ENCODE data around the gene PRKRA. TPM values are rescaled to one million over a fixed set of nuclear protein-coding genes. Genes with fewer than 3 reads are reported as not detected.

PRKRA gene
- total and polyA plus RNA-seq, 11 donors = 35.2 to 64.3 (median 49.5) TPM

DNA sequence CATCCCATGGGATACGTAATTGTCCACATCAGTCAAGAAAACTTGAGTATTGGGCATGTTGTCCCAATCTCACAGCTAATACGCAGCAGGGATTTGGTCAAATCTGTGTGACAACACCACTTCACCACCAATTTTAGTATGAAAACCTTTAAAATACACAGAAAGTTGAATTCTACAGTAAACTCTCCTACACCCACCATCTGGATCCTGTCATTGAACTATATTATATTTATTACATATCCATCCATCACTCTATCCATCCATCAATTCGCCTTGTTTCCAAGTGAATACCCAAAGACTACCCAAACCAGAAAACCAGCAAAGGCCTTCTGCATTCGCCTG, 28.3 kb upstream of the PRKRA start:
- intact Hi-C loops (cut with DNase I) = loop anchor here in 5 of 10 donors (1.0 to 2.0 kb wide), 3 partner anchors 28 to 66 kb away; partner anchors contain the start of genes PJVK (in 4 of the 5) and PRKRA (in 4 of the 5)
- TF ChIP-seq, protein P1, sequence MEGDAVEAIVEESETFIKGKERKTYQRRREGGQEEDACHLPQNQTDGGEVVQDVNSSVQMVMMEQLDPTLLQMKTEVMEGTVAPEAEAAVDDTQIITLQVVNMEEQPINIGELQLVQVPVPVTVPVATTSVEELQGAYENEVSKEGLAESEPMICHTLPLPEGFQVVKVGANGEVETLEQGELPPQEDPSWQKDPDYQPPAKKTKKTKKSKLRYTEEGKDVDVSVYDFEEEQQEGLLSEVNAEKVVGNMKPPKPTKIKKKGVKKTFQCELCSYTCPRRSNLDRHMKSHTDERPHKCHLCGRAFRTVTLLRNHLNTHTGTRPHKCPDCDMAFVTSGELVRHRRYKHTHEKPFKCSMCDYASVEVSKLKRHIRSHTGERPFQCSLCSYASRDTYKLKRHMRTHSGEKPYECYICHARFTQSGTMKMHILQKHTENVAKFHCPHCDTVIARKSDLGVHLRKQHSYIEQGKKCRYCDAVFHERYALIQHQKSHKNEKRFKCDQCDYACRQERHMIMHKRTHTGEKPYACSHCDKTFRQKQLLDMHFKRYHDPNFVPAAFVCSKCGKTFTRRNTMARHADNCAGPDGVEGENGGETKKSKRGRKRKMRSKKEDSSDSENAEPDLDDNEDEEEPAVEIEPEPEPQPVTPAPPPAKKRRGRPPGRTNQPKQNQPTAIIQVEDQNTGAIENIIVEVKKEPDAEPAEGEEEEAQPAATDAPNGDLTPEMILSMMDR (IDR thresholded peaks at IDR 0.05) = no peak
- no peak for TF ChIP-seq POLR2A (IDR thresholded peaks at IDR 0.05)
- Histone ChIP-seq H3K27ac (peak overlapping the region; percentile 49 to 97 (median 94)), H3K36me3 (no peaks in the 10 kb centered on the region), H3K4me3 (peak overlapping the region in 11 of 12 donors; percentile 42 to 85 (median 71)), H3K9me3 (no peaks in the 10 kb centered on the region), H3K4me1 (peaks cover 5 to 57% (median 43%) of the 10 kb centered on the region in 12 donors), H3K27me3 (no peaks in the 10 kb centered on the region)
- DNase-seq (no peak), ATAC-seq (no peak)
- 58 to 64% (median 62%) methylated on average over 4 of the region's 4 CpGs for WGBS, 4 donors

- ATAC-seq (peak; percentile 82 to 90 (median 83)), DNase-seq (peak; percentile 88 to 93 (median 90))
- intact Hi-C loops (cut with DNase I) = loop anchor here in 5 of 10 donors (1.0 to 2.0 kb wide), 3 partner anchors 27 to 66 kb away; partner anchors contain the start of genes PJVK (in 4 of the 5) and PRKRA (in 4 of the 5)
- TF ChIP-seq POLR2A (IDR thresholded peaks at IDR 0.05) = peak in 1 of 2 donors; percentile 68
- TF ChIP-seq, protein P1 (IDR thresholded peaks at IDR 0.05) = peak; percentile 47 to 77 (median 67)
- 1 to 2% (median 2%) methylated on average over 54 to 56 of the region's 56 CpGs for WGBS, 4 donors
- Histone ChIP-seq H3K36me3 (no peaks in the 10 kb centered on the region), H3K27me3 (no peaks in the 10 kb centered on the region), H3K4me3 (peak within 1 kb of the TSS; percentile 42 to 85 (median 72)), H3K27ac (peak within 1 kb of the TSS; percentile 49 to 97 (median 94)), H3K9me3 (no peaks in the 10 kb centered on the region), H3K4me1 (peaks cover 5 to 57% (median 40%) of the 10 kb centered on the region in 12 donors)
These were observed 27.7 kb upstream of the PRKRA start, which contains the start of gene FKBP7 for GRCh38 chr2:178478439-178479274. Gene FKBP7 (minus strand): TSS chr2:178478600. CDS start chr2:178478499, 101 bp downstream.

DNA sequence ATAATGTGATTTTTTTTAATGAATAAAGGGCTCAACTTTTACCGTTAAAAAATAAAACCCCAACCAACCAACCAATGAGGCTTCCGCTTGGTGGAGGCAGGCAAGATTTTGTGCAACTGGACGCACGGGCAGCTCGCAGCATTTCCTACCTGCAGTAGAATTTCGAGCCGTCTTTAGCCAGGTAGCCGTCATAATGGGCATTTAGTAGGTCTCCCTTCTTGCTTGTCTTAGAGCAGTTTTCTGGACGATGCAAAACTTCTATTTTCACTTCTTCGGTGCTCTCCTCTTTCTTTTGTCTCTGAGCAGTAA, 27.1 kb upstream of the PRKRA start:
- intact Hi-C loops (cut with DNase I) = loop anchor here in 3 of 10 donors (2.0 kb wide), 2 partner anchors 27 to 65 kb away; partner anchors contain the start of genes PJVK (in 2 of the 3) and PRKRA (in 2 of the 3)
- H3K27me3 ChIP-seq = no peaks in the 10 kb centered on the region

More for the DNA sequence above, 27.1 kb upstream of the PRKRA start:
- peak in 1 of 4 donors; percentile 3 for ATAC-seq
- H3K9me3 ChIP-seq = no peaks in the 10 kb centered on the region
- 1 to 3% (median 2%) methylated on average over 10 of the region's 10 CpGs for WGBS, 4 donors
- DNase-seq = no peak
- H3K36me3 ChIP-seq = no peaks in the 10 kb centered on the region
- H3K4me1 ChIP-seq = peaks cover 5 to 54% (median 35%) of the 10 kb centered on the region in 12 donors
- peak overlapping the region in 11 of 12 donors; percentile 85 to 97 (median 95) for H3K27ac ChIP-seq
- TF ChIP-seq, protein P1 (IDR thresholded peaks at IDR 0.05) = no peak
- H3K4me3 ChIP-seq = peak overlapping the region; percentile 42 to 85 (median 72)
